Spinal cord (tissue), 10 donors: ENCODE measurements around the gene DUS4L. TPM values are rescaled to one million over a fixed set of nuclear protein-coding genes. Genes with fewer than 3 reads are reported as not detected.

Source experiments
- DNase-seq, 6 donors: peaks; one replicate each; pipeline versions ENCODE4 v3.0.0 to v3.0.0-alpha.2; 2013 to 2015; ENCODE audit warnings: low spot score in 6 of 6, low read depth in 4 of 6
- H3K27ac ChIP-seq: one replicate; pipeline ENCODE4 v1.5.1; 2013; ENCODE audit warnings: low read depth, low read length, control low read depth
- H3K27me3 ChIP-seq: one replicate; pipeline ENCODE4 v1.6.1; 2013; ENCODE audit warnings: low read length; ENCODE audit not compliant: control insufficient read depth, insufficient read depth
- H3K36me3 ChIP-seq: one replicate; pipeline ENCODE4 v1.6.1; 2013; ENCODE audit warnings: low read length; ENCODE audit not compliant: control insufficient read depth, insufficient read depth
- H3K4me1 ChIP-seq: one replicate; pipeline ENCODE4 v1.6.1; 2013; ENCODE audit warnings: low read length; ENCODE audit not compliant: control insufficient read depth, insufficient read depth
- H3K4me3 ChIP-seq: one replicate; pipeline ENCODE4 v1.5.1; 2013; ENCODE audit warnings: low read depth, low read length, control low read depth
- H3K9me3 ChIP-seq: one replicate; pipeline ENCODE4 v1.6.1; 2013; ENCODE audit warnings: low read length; ENCODE audit not compliant: control insufficient read depth, insufficient read depth
- WGBS: methylation state at CpG from one replicate; pipeline ENCODE4 v1.1.5; 2013; ENCODE audit warnings: missing lambda C conversion rate; ENCODE audit not compliant: insufficient coverage; 5-methylcytosine and 5-hydroxymethylcytosine counted together
- polyA plus RNA-seq, 2 donors: library from polyadenylated mRNA; unstranded; fragments of 120-200 nt; gene quantifications; one replicate each; pipeline ENCODE4 v1.2.1, GENCODE V29; 2013; ENCODE audit not compliant: insufficient read length in 2 of 2
- total RNA-seq, 2 donors: library from RNA; depleted of rRNA in 1 of 2; stranded (reverse); fragments of 120-200 nt in 1 of 2; fragments of >200 nt in 1 of 2; gene quantifications; one replicate each; pipeline versions ENCODE4 v1.2.3 to v1.2.4, GENCODE V29; 2013 to 2014
- donor health status: healthy.

The DUS4L gene
- total and polyA plus RNA-seq, 4 donors: 11.1 to 16.3 (median 15.5) TPM

GRCh38 chr7:107609811-107610261 lies 46.1 kb downstream of the DUS4L start:
- Histone ChIP-seq H3K4me1 (no peaks in the 10 kb centered on the region), H3K36me3 (no peaks in the 10 kb centered on the region), H3K9me3 (no peaks in the 10 kb centered on the region), H3K27ac (no peak overlapping the region), H3K4me3 (no peak overlapping the region), H3K27me3 (no peaks in the 10 kb centered on the region)
- WGBS: no CpG with 5 or more reads among the region's 4 CpGs
- DNase-seq: peak in 2 of 6 donors; percentile 21 to 84

- WGBS: no CpG with 5 or more reads among the region's 1 CpG
- Histone ChIP-seq H3K36me3 (peaks cover 4% of the 10 kb centered on the region), H3K4me3 (no peak overlapping the region), H3K9me3 (no peaks in the 10 kb centered on the region), H3K4me1 (no peaks in the 10 kb centered on the region), H3K27ac (no peak overlapping the region), H3K27me3 (no peaks in the 10 kb centered on the region)
- DNase-seq: peak in 2 of 6 donors; percentile 17 to 18
Measured at GRCh38 chr7:107610323-107610722, 46.6 kb downstream of the DUS4L start.

GRCh38 chr7:107613439-107613838 lies 49.7 kb downstream of the DUS4L start:
- Histone ChIP-seq H3K27ac (no peak overlapping the region), H3K36me3 (peaks cover 13% of the 10 kb centered on the region), H3K9me3 (no peaks in the 10 kb centered on the region), H3K27me3 (no peaks in the 10 kb centered on the region), H3K4me1 (no peaks in the 10 kb centered on the region), H3K4me3 (no peak overlapping the region)
- no CpG with 5 or more reads among the region's 1 CpG for WGBS
- DNase-seq: no peak

GRCh38 chr7:107613948-107614347 lies 50.2 kb downstream of the DUS4L start:
- no peak for DNase-seq
- H3K27me3 ChIP-seq: no peaks in the 10 kb centered on the region
- H3K36me3 ChIP-seq: peaks cover 13% of the 10 kb centered on the region
- H3K4me1 ChIP-seq: no peaks in the 10 kb centered on the region
- no peaks in the 10 kb centered on the region for H3K9me3 ChIP-seq
- no peak overlapping the region for H3K27ac ChIP-seq
- H3K4me3 ChIP-seq: no peak overlapping the region

- H3K36me3 ChIP-seq: peaks cover 13% of the 10 kb centered on the region
- no peak for DNase-seq
- H3K9me3 ChIP-seq: no peaks in the 10 kb centered on the region
- H3K27ac ChIP-seq: no peak overlapping the region
- no peaks in the 10 kb centered on the region for H3K4me1 ChIP-seq
- H3K27me3 ChIP-seq: no peaks in the 10 kb centered on the region
- H3K4me3 ChIP-seq: no peak overlapping the region
Measured at GRCh38 chr7:107614425-107614824, 50.7 kb downstream of the DUS4L start.

GRCh38 chr7:107615910-107616680 lies 52.3 kb downstream of the DUS4L start:
- Histone ChIP-seq H3K4me3 (no peak overlapping the region), H3K36me3 (peaks cover 13% of the 10 kb centered on the region), H3K9me3 (no peaks in the 10 kb centered on the region), H3K27ac (no peak overlapping the region), H3K27me3 (no peaks in the 10 kb centered on the region), H3K4me1 (no peaks in the 10 kb centered on the region)
- no CpG with 5 or more reads among the region's 4 CpGs for WGBS
- DNase-seq: no peak

GRCh38 chr7:107622429-107622828 lies 58.7 kb downstream of the DUS4L start:
- DNase-seq: no peak
- Histone ChIP-seq H3K4me3 (no peak overlapping the region), H3K9me3 (no peaks in the 10 kb centered on the region), H3K27me3 (no peaks in the 10 kb centered on the region), H3K4me1 (no peaks in the 10 kb centered on the region), H3K27ac (no peak overlapping the region), H3K36me3 (no peaks in the 10 kb centered on the region)
- WGBS: 82% methylated on average over 1 of the region's 1 CpG

GRCh38 chr7:107622894-107623293 lies 59.1 kb downstream of the DUS4L start:
- 72% methylated on average over 2 of the region's 2 CpGs for WGBS
- H3K27ac ChIP-seq: no peak overlapping the region

GRCh38 chr7:107627002-107627401 lies 63.2 kb downstream of the DUS4L start:
- no peaks in the 10 kb centered on the region for H3K36me3 ChIP-seq
- no peak for DNase-seq
- H3K27ac ChIP-seq: no peak overlapping the region
- H3K4me3 ChIP-seq: no peak overlapping the region
- no peaks in the 10 kb centered on the region for H3K27me3 ChIP-seq
- no peaks in the 10 kb centered on the region for H3K4me1 ChIP-seq
- H3K9me3 ChIP-seq: no peaks in the 10 kb centered on the region
- WGBS: 100% methylated on average over 2 of the region's 4 CpGs

More at GRCh38 chr7:107622894-107623293, 59.1 kb downstream of the DUS4L start:
- no peak for DNase-seq
- Histone ChIP-seq H3K9me3 (no peaks in the 10 kb centered on the region), H3K36me3 (no peaks in the 10 kb centered on the region), H3K27me3 (no peaks in the 10 kb centered on the region), H3K4me3 (no peak overlapping the region), H3K4me1 (no peaks in the 10 kb centered on the region)
